Osteocyte (in vitro differentiated cells): ENCODE data around the gene RALGPS1. TPM values are rescaled to one million over a fixed set of nuclear protein-coding genes. Genes with fewer than 3 reads are reported as not detected.

Experiments
- DNase-seq: peaks from one replicate; pipeline ENCODE4 v3.0.0; 2021; ENCODE audit warnings: mixed read lengths; ENCODE audit not compliant: unreplicated experiment; ENCODE audit errors: extremely low spot score
- H3K27ac Mint-ChIP-seq: one replicate; pipeline ENCODE4 v1.8.0; 2021; ENCODE audit warnings: mild to moderate bottlenecking, mixed read lengths; ENCODE audit not compliant: unreplicated experiment
- H3K27me3 Mint-ChIP-seq: one replicate; pipeline ENCODE4 v1.8.0; 2021; ENCODE audit warnings: mixed read lengths; ENCODE audit not compliant: unreplicated experiment
- H3K36me3 Mint-ChIP-seq: one replicate; pipeline ENCODE4 v1.8.0; 2021; ENCODE audit warnings: mixed read lengths; ENCODE audit not compliant: unreplicated experiment
- H3K4me1 Mint-ChIP-seq: one replicate; pipeline ENCODE4 v1.8.0; 2021; ENCODE audit warnings: mixed read lengths; ENCODE audit not compliant: unreplicated experiment
- H3K4me3 Mint-ChIP-seq: one replicate; pipeline ENCODE4 v1.8.0; 2021; ENCODE audit warnings: mild to moderate bottlenecking, moderate library complexity, mixed read lengths; ENCODE audit not compliant: unreplicated experiment
- H3K9me3 Mint-ChIP-seq: one replicate; pipeline ENCODE4 v1.8.0; 2021; ENCODE audit warnings: mixed read lengths; ENCODE audit not compliant: unreplicated experiment
- CTCF ChIP-seq: fragments of 200-600 bp; sonication (generic); IDR thresholded peaks from 2 replicates; pipeline ENCODE4 v1.5.0; 2021; ENCODE audit warnings: antibody characterized with exemption, mild to moderate bottlenecking, moderate library complexity
- total RNA-seq: library from RNA; stranded (reverse); gene quantifications from 2 replicates; pipeline ENCODE4 v1.2.1, GENCODE V29; 2021

RALGPS1 gene
- total RNA-seq, 1 donor from 2014 or later, result 9.9 TPM

DNA sequence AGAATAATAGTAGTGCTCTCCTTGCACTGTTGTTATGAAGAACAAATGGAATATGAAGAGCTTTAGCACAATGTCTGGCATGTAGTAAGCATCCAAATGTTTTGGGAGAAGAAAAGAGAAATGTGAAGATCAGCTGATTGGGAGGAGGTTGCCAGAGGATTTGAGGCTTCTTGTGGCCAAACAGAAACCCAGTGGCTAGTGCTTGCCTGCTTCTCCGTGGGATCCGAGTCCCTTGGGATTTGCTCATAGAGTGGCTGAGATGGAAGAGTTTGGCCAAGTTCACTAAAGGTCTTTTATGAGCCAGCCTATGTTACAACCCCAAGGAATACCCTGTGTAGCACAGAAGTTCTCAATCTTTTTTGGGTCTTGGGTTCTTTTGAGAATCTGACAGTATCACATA is 121.9 kb downstream of the RALGPS1 start:
- no peak for TF ChIP-seq CTCF
- DNase-seq, result no peak
- Mint-ChIP-seq H3K9me3 (no peaks in the 10 kb centered on the region), H3K36me3 (no peaks in the 10 kb centered on the region), H3K4me1 (peaks cover 13% of the 10 kb centered on the region), H3K27me3 (no peaks in the 10 kb centered on the region), H3K27ac (peak overlapping the region; percentile 19), H3K4me3 (no peak overlapping the region)

GRCh38 chr9:127038531-127038930 is 123.9 kb downstream of the RALGPS1 start:
- peaks cover 13% of the 10 kb centered on the region for H3K4me1 Mint-ChIP-seq
- no peaks in the 10 kb centered on the region for H3K27me3 Mint-ChIP-seq
- no peak overlapping the region for H3K4me3 Mint-ChIP-seq
- H3K27ac Mint-ChIP-seq, result no peak overlapping the region
- no peaks in the 10 kb centered on the region for H3K9me3 Mint-ChIP-seq
- H3K36me3 Mint-ChIP-seq, result no peaks in the 10 kb centered on the region
- DNase-seq, result no peak
- no peak for TF ChIP-seq CTCF

GRCh38 chr9:127039492-127039891 is 124.9 kb downstream of the RALGPS1 start:
- no peak for TF ChIP-seq CTCF
- no peak overlapping the region for H3K4me3 Mint-ChIP-seq
- H3K36me3 Mint-ChIP-seq, result no peaks in the 10 kb centered on the region
- H3K4me1 Mint-ChIP-seq, result peaks cover 13% of the 10 kb centered on the region
- H3K27me3 Mint-ChIP-seq, result no peaks in the 10 kb centered on the region
- H3K27ac Mint-ChIP-seq, result no peak overlapping the region
- no peaks in the 10 kb centered on the region for H3K9me3 Mint-ChIP-seq
- DNase-seq, result no peak

DNA sequence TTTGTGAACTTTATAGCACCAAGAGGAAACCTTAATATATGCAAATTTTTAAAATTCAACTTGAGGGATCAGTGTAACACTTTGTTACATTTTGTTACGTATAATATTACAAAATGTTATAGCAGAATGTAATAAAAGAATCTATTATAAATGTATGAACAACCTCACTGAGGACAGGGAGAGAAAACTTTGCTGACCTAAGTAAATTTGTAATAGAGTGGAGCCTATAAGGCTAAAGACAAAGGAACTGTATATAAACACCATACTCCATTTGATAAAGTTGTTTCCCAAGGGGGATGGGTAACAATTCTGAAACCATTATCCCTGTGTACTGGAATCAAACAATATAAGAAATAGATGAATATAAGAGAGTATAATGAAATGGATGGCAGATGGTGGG is 130.6 kb downstream of the RALGPS1 start:
- Mint-ChIP-seq H3K9me3 (no peaks in the 10 kb centered on the region), H3K4me3 (no peak overlapping the region), H3K4me1 (peaks cover 13% of the 10 kb centered on the region), H3K27ac (no peak overlapping the region), H3K36me3 (no peaks in the 10 kb centered on the region), H3K27me3 (no peaks in the 10 kb centered on the region)
- no peak for DNase-seq
- TF ChIP-seq CTCF, result no peak

- no peaks in the 10 kb centered on the region for H3K27me3 Mint-ChIP-seq
- H3K27ac Mint-ChIP-seq, result peak overlapping the region; percentile 29
- TF ChIP-seq CTCF, result no peak
- peak; percentile 27 for DNase-seq
- no peaks in the 10 kb centered on the region for H3K9me3 Mint-ChIP-seq
- H3K4me3 Mint-ChIP-seq, result no peak overlapping the region
- peaks cover 13% of the 10 kb centered on the region for H3K4me1 Mint-ChIP-seq
- no peaks in the 10 kb centered on the region for H3K36me3 Mint-ChIP-seq
Observed at GRCh38 chr9:127047971-127048370, 133.4 kb downstream of the RALGPS1 start.
